Measurements from ENCODE around the gene TMPO. TPM values are rescaled to one million over a fixed set of nuclear protein-coding genes. Genes with fewer than 3 reads are reported as not detected.
"Not testable (repeated sequence)": the region's sequence is repeated elsewhere in the genome, so short reads cannot be mapped to it uniquely, and the experiment has no call there.

Gene TMPO
- total RNA-seq, 1 donor from 2014 or later = 16.9 TPM

- H3K4me3 ChIP-seq = peak overlapping the region; percentile 100
- H3K4me1 ChIP-seq = peaks cover 51% of the 10 kb centered on the region
- peak overlapping the region; percentile 98 for H3K27ac ChIP-seq (replicated peaks)
- no peaks in the 10 kb centered on the region for H3K9me3 ChIP-seq (replicated peaks)
- H3K27me3 ChIP-seq (ENCODE audit: low read depth) = no peaks in the 10 kb centered on the region
- no peak for TF ChIP-seq CTCF (IDR thresholded peaks at IDR 0.05; ENCODE audit: borderline replicate concordance)
- H3K36me3 ChIP-seq = peaks cover 33% of the 10 kb centered on the region
- no peak for DNase-seq
- intact Hi-C loops (cut with micrococcal nuclease) = no loop called here
Observed at GRCh38 chr12:98592825-98593322, 77.5 kb downstream of the TMPO start.

- peak; percentile 95 for DNase-seq
- no peak for TF ChIP-seq CTCF (IDR thresholded peaks at IDR 0.05; ENCODE audit: borderline replicate concordance)
- Histone ChIP-seq H3K27ac (replicated peaks) (peak within 1 kb of the TSS; percentile 98), H3K4me1 (peaks cover 57% of the 10 kb centered on the region), H3K9me3 (replicated peaks) (no peaks in the 10 kb centered on the region), H3K4me3 (peak within 1 kb of the TSS; percentile 100), H3K36me3 (peaks cover 39% of the 10 kb centered on the region), H3K27me3 (ENCODE audit: low read depth) (no peaks in the 10 kb centered on the region)
- intact Hi-C loops (cut with micrococcal nuclease) = no loop called here
Observed at GRCh38 chr12:98593351-98594049, 78.1 kb downstream of the TMPO start, which contains the start of gene SLC25A3. TSS of gene SLC25A3 (plus strand) at chr12:98593686. CDS start at chr12:98593979, 293 bp downstream.

GRCh38 chr12:98594050-98594835 lies 78.9 kb downstream of the TMPO start:
- peak overlapping the region; percentile 100 for H3K4me3 ChIP-seq
- H3K27me3 ChIP-seq (ENCODE audit: low read depth) = no peaks in the 10 kb centered on the region
- peak overlapping the region; percentile 98 for H3K27ac ChIP-seq (replicated peaks)
- intact Hi-C loops (cut with micrococcal nuclease) = no loop called here
- no peak for TF ChIP-seq CTCF (IDR thresholded peaks at IDR 0.05; ENCODE audit: borderline replicate concordance)
- peak; percentile 41 for DNase-seq
- peaks cover 47% of the 10 kb centered on the region for H3K36me3 ChIP-seq
- H3K9me3 ChIP-seq (replicated peaks) = no peaks in the 10 kb centered on the region
- H3K4me1 ChIP-seq = peaks cover 64% of the 10 kb centered on the region

DNA sequence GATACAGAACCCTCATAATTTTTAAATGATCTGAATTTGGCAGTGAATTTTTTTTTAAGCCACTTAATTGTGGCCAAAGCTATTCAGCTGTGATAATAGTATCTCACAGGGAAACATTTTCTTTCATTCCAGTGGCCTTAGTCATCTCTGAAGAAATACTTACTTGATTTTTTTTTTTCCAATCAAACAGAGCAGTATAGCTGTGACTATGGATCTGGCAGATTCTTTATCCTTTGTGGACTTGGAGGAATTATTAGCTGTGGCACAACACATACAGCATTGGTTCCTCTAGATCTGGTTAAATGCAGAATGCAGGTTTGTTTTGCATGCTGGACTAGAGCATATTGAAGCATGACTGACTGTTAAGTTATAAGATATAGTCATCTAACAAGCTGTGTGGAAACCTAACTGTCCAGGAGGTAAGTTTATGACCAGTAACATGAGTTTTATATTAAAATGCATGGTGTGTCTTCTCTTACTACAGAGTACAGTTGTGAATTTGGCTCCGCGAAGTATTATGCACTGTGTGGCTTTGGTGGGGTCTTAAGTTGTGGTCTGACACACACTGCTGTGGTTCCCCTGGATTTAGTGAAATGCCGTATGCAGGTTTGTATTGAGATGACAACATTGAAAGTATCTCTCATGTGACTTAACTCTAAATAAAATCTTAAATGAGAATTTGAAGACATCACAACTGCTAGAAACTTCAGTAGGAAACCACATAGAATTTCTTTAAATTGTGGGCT lies 80.0 kb downstream of the TMPO start:
- H3K27ac ChIP-seq (replicated peaks) = peak overlapping the region; percentile 98
- intact Hi-C loops (cut with micrococcal nuclease) = loop anchor here (5.0 kb wide), 1 partner anchor 52 kb away; the partner anchor contains the start of gene APAF1
- TF ChIP-seq CTCF (IDR thresholded peaks at IDR 0.05; ENCODE audit: borderline replicate concordance) = no peak

DNA sequence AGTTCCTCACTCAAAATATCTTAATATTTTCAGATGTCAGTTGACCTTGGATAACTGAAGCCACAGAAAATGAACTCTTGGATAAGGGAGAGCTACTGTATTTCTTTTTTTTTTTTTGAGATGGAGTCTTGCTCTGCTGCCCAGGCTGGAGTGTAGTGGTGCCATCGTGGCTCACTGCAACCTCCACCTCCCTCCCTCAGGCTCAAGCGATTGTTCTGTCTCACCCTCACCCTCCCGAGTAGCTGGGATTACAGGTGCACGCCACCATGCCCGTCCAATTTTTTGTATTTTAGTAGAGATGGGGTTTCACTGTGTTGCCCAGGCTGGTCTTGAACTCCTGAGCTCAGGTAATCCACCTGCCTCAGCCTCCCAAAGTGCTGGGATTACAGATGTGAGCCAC lies 81.9 kb downstream of the TMPO start:
- H3K9me3 ChIP-seq (replicated peaks); H3K27me3 ChIP-seq (ENCODE audit: low read depth); DNase-seq; H3K4me3 ChIP-seq; H3K27ac ChIP-seq (replicated peaks): not testable (repeated sequence)
- peaks cover 77% of the 10 kb centered on the region for H3K36me3 ChIP-seq
- H3K4me1 ChIP-seq = peaks cover 66% of the 10 kb centered on the region
- intact Hi-C loops (cut with micrococcal nuclease) = loop anchor here (5.0 kb wide), 1 partner anchor 50 kb away; the partner anchor contains the start of gene APAF1

More for the DNA sequence above, 80.0 kb downstream of the TMPO start:
- DNase-seq = no peak
- Histone ChIP-seq H3K9me3 (replicated peaks) (no peaks in the 10 kb centered on the region), H3K4me1 (peaks cover 66% of the 10 kb centered on the region), H3K4me3 (peak overlapping the region; percentile 100), H3K27me3 (ENCODE audit: low read depth) (no peaks in the 10 kb centered on the region), H3K36me3 (peaks cover 58% of the 10 kb centered on the region)

Other genes starting within 250 kb of the TMPO start
- gene SLC25A3, start 78.1 kb downstream of the TMPO start, total RNA-seq = 1,638 TPM
- 4.4 TPM for gene IKBIP, start 129.2 kb downstream of the TMPO start, total RNA-seq
- 5.0 TPM for gene APAF1, start 129.7 kb downstream of the TMPO start, total RNA-seq